ENCODE measurements around the gene DNAJB14. TPM values are rescaled to one million over a fixed set of nuclear protein-coding genes. Genes with fewer than 3 reads are reported as not detected.

Gene DNAJB14
- 10 to 100 TPM; 41.9 to 58.1 (median 48.5) TPM for total RNA-seq

- DNase-seq, result peak; percentile 85
- intact Hi-C loops (cut with DNase I; ENCODE audit: low total_unique reads), result loop anchor here (5.0 kb wide), 2 partner anchors 54 to 379 kb away; partner anchors contain the start of gene LAMTOR3
- Histone ChIP-seq H3K27me3 (no peaks in the 10 kb centered on the region), H3K4me3 (peak within 1 kb of the TSS; percentile 49 to 100 (median 82)), H3K27ac (peak within 1 kb of the TSS; percentile 94 to 99 (median 97)), H3K4me1 (peaks cover 17 to 56% (median 39%) of the 10 kb centered on the region in 4 donors), H3K9me3 (no peaks in the 10 kb centered on the region), H3K36me3 (no peaks in the 10 kb centered on the region)
- in situ Hi-C loops (cut with MboI; ENCODE audit: low pct_ligation_motif_present in 1 of 4, low pct_unique_long_range_greater_than_20kb in 1 of 4, low sequenced_read_pairs in 3 of 4), result loop anchor here in 3 of 4 donors (10.0 kb wide), 3 partner anchors 52 to 382 kb away; partner anchors contain the start of genes TRMT10A (in 2 of the 3), DAPP1 (in 1 of the 3) and LAMTOR3 (in 1 of the 3)
- WGBS, 2 donors (ENCODE audit: low coverage in 1 of 2), result 3% methylated on average over 29 of the region's 87 CpGs; no CpG with 5 or more reads in 1 of the 2 donors
- TF ChIP-seq EP300 (IDR thresholded peaks at IDR 0.05; ENCODE audit: low read depth) (no peak), CTCF (IDR thresholded peaks at IDR 0.05) (no peak), POLR2AphosphoS5 (IDR thresholded peaks at IDR 0.05) (peak in 2 of 3 donors; percentile 65 to 73), POLR2A (IDR thresholded peaks at IDR 0.05) (peak; percentile 63)
Observed at GRCh38 chr4:99946356-99947189, at the start of gene DNAJB14. Gene DNAJB14, minus strand, starts transcription at chr4:99946618. Its CDS starts 47 bp downstream, at chr4:99946571.

GRCh38 chr4:99991741-99992140 is 45.3 kb upstream of the DNAJB14 start:
- Histone ChIP-seq H3K4me1 (no peaks in the 10 kb centered on the region), H3K27me3 (no peaks in the 10 kb centered on the region), H3K27ac (no peak overlapping the region), H3K4me3 (no peak overlapping the region), H3K36me3 (no peaks in the 10 kb centered on the region), H3K9me3 (no peaks in the 10 kb centered on the region)
- TF ChIP-seq POLR2A (IDR thresholded peaks at IDR 0.05) (no peak), POLR2AphosphoS5 (IDR thresholded peaks at IDR 0.05) (no peak), EP300 (IDR thresholded peaks at IDR 0.05; ENCODE audit: low read depth) (no peak), CTCF (IDR thresholded peaks at IDR 0.05) (no peak)
- in situ Hi-C loops (cut with MboI; ENCODE audit: low pct_ligation_motif_present in 1 of 4, low pct_unique_long_range_greater_than_20kb in 1 of 4, low sequenced_read_pairs in 3 of 4) (no loop called here), intact Hi-C loops (cut with DNase I; ENCODE audit: low total_unique reads) (no loop called here)
- WGBS, 2 donors (ENCODE audit: low coverage in 1 of 2), result 53 to 55% methylated on average over 3 of the region's 3 CpGs
- no peak for DNase-seq

- H3K27ac ChIP-seq, result no peak overlapping the region
- TF ChIP-seq CTCF (IDR thresholded peaks at IDR 0.05) (no peak), POLR2AphosphoS5 (IDR thresholded peaks at IDR 0.05) (no peak), EP300 (IDR thresholded peaks at IDR 0.05; ENCODE audit: low read depth) (no peak), POLR2A (IDR thresholded peaks at IDR 0.05) (no peak)
- no peak overlapping the region for H3K4me3 ChIP-seq
- no peaks in the 10 kb centered on the region for H3K27me3 ChIP-seq
- H3K36me3 ChIP-seq, result no peaks in the 10 kb centered on the region
- in situ Hi-C loops (cut with MboI; ENCODE audit: low pct_ligation_motif_present in 1 of 4, low pct_unique_long_range_greater_than_20kb in 1 of 4, low sequenced_read_pairs in 3 of 4) (no loop called here), intact Hi-C loops (cut with DNase I; ENCODE audit: low total_unique reads) (no loop called here)
- H3K9me3 ChIP-seq, result no peaks in the 10 kb centered on the region
- no peaks in the 10 kb centered on the region for H3K4me1 ChIP-seq
- DNase-seq, result no peak
Observed at GRCh38 chr4:99987681-99988080, 41.3 kb upstream of the DNAJB14 start.

GRCh38 chr4:99986792-99987191 is 40.4 kb upstream of the DNAJB14 start:
- TF ChIP-seq CTCF (IDR thresholded peaks at IDR 0.05), result no peak
- TF ChIP-seq POLR2A (IDR thresholded peaks at IDR 0.05), result no peak
- no peak for TF ChIP-seq EP300 (IDR thresholded peaks at IDR 0.05; ENCODE audit: low read depth)
- Histone ChIP-seq H3K4me1 (no peaks in the 10 kb centered on the region), H3K36me3 (no peaks in the 10 kb centered on the region), H3K9me3 (no peaks in the 10 kb centered on the region), H3K4me3 (no peak overlapping the region), H3K27ac (no peak overlapping the region), H3K27me3 (no peaks in the 10 kb centered on the region)
- DNase-seq, result no peak
- WGBS, 2 donors (ENCODE audit: low coverage in 1 of 2), result 76 to 77% methylated on average over 4 of the region's 4 CpGs
- in situ Hi-C loops (cut with MboI; ENCODE audit: low pct_ligation_motif_present in 1 of 4, low pct_unique_long_range_greater_than_20kb in 1 of 4, low sequenced_read_pairs in 3 of 4), result no loop called here
- intact Hi-C loops (cut with DNase I; ENCODE audit: low total_unique reads), result no loop called here
